GM23248 (cell line): Measurements from ENCODE around the gene PIEZO2.

Source experiments
- EZH2 ChIP-seq: fragments of 200-600 bp; sonication (generic); IDR thresholded peaks from 2 replicates; pipeline ENCODE4 v1.6.1; 2018; ENCODE audit warnings: antibody characterized with exemption, mild to moderate bottlenecking; ENCODE audit not compliant: insufficient read depth, poor library complexity, severe bottlenecking
- EZH2phosphoT487 ChIP-seq: fragments of 200-600 bp; sonication (generic); IDR thresholded peaks from 2 replicates; pipeline ENCODE4 v1.6.1; 2018; ENCODE audit warnings: antibody characterized with exemption, moderate library complexity, mild to moderate bottlenecking, low read depth; ENCODE audit not compliant: insufficient read depth

DNA sequence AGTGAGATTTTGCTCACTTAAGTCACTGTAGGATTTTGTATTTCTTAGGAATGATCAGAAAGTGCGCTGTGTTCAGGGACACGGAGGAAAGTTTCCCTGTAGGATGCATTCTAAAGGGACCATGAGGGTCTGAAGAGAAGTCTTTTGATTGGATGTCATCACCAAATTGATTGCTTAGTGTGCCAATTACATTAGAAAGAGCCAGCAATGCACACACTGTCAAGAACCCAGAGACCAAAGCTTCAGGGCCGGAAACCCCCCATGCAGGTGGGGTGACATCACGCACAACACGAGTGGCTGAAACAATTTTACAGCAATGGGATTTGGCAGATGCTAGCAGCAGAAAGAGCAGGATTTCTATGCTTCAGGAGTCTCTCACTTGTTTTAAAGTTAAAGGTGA lies 381.1 kb downstream of the PIEZO2 start:
- TF ChIP-seq EZH2 (no peak), EZH2phosphoT487 (no peak)
